GM12878 (cell line): ENCODE measurements around the gene TMIGD2. TPM values are rescaled to one million over a fixed set of nuclear protein-coding genes. Genes with fewer than 3 reads are reported as not detected.
A peak's percentile ranks its signal among the peaks of the same experiment; 100 is the strongest.

Source experiments
- ATAC-seq: fragments of 200-7000 bp; cut with Tn5 transposase; 3 replicates; pipeline ENCODE4 v1.9.1; 2020; ENCODE audit warnings: mild to moderate bottlenecking, moderate library complexity
- BruUV-seq: library from RNA; stranded (reverse); fragments of 400-500 nt; replicated peaks from 2 replicates; lab custom pipeline; 2021; lab: Mats Ljungman, UMichigan
- CTCF ChIA-PET: fragments of 300-600 bp; sonication (Branson Sonifier 250); formaldehyde crosslinking; extraction: SDS; loops from one replicate; lab custom pipeline; 2021; ENCODE audit warnings: inconsistent platforms; lab: Yijun Ruan, JAX
- POLR2A ChIA-PET: fragments of 350-600 bp; formaldehyde crosslinking; extraction: SDS; loops from one replicate; lab custom pipeline; 2021; ENCODE audit warnings: inconsistent platforms; lab: Charles Lee
- RAD21 ChIA-PET: fragments of 300-600 bp; sonication (Branson Sonifier 250); formaldehyde crosslinking; loops from one replicate; lab custom pipeline; 2023; ENCODE audit warnings: antibody characterized with exemption; ENCODE audit not compliant: unreplicated experiment; lab: Charles Lee
- SMC1A ChIA-PET: fragments of 300-600 bp; sonication (Branson Sonifier 250); formaldehyde crosslinking; loops from one replicate; lab custom pipeline; 2023; ENCODE audit not compliant: unreplicated experiment, uncharacterized antibody; lab: Charles Lee
- DNase-seq: peaks from one replicate; pipeline ENCODE4 v3.0.0-alpha.2; 2011; ENCODE audit warnings: low read depth, low spot score
- FAIRE-seq: peaks from 3 replicates; lab custom pipeline; 2011; peaks lifted over from hg19 to GRCh38; lab: Jason Lieb, UNC
- H2AFZ ChIP-seq: 2 replicates; pipeline ENCODE4 v1.6.0; 2011; ENCODE audit warnings: low read depth, low read length, control low read depth; ENCODE audit not compliant: control insufficient read depth
- H3K27ac ChIP-seq: 2 replicates; pipeline ENCODE4 v1.5.1; 2011; ENCODE audit warnings: control low read depth; ENCODE audit not compliant: control insufficient read depth, insufficient read depth
- H3K27me3 ChIP-seq, 2 experiments: replicated peaks in 1 of 2; 2 replicates each; pipeline versions ENCODE4 v1.6.0 to v1.6.1; 2011; ENCODE audit warnings: low read length in 1 of 2; ENCODE audit not compliant: control insufficient read depth in 2 of 2, insufficient read depth in 2 of 2
- H3K36me3 ChIP-seq, 2 experiments: 2 replicates each; pipeline ENCODE4 v1.5.1; 2011; ENCODE audit warnings: low read length in 1 of 2; ENCODE audit not compliant: control insufficient read depth in 2 of 2, insufficient read depth in 2 of 2
- H3K4me1 ChIP-seq: 2 replicates; pipeline ENCODE4 v1.6.1; 2011; ENCODE audit warnings: mild to moderate bottlenecking, low read length, moderate library complexity, mixed read lengths; ENCODE audit not compliant: control insufficient read depth, insufficient read depth
- H3K4me2 ChIP-seq: 2 replicates; pipeline ENCODE4 v1.6.0; 2011; ENCODE audit warnings: control low read depth; ENCODE audit not compliant: control insufficient read depth, insufficient read depth
- H3K4me3 ChIP-seq: fragments of 200-600 bp; sonication (generic); 2 replicates; pipeline ENCODE4 v1.5.1; 2016
- H3K79me2 ChIP-seq: 2 replicates; pipeline ENCODE4 v1.6.0; 2011; ENCODE audit warnings: low read length; ENCODE audit not compliant: control insufficient read depth, insufficient read depth
- H3K9ac ChIP-seq: 2 replicates; pipeline ENCODE4 v1.8.0; 2011; ENCODE audit warnings: low read length, control low read depth, mixed read lengths; ENCODE audit not compliant: control insufficient read depth, insufficient read depth
- H3K9me3 ChIP-seq: replicated peaks from 3 replicates; pipeline ENCODE4 v1.5.1; 2011; ENCODE audit warnings: mild to moderate bottlenecking, low read length; ENCODE audit not compliant: control insufficient read depth, insufficient read depth
- H4K20me1 ChIP-seq: 2 replicates; pipeline ENCODE4 v1.6.0; 2011; ENCODE audit not compliant: control insufficient read depth, insufficient read depth
- DPF2 ChIP-seq: fragments of 450-650 bp; IDR thresholded peaks from 2 replicates; pipeline ENCODE4 v1.6.1; 2017; ENCODE audit warnings: mild to moderate bottlenecking
- FOS ChIP-seq: IDR thresholded peaks from 3 replicates; pipeline ENCODE4 v1.6.1; 2011; ENCODE audit warnings: borderline replicate concordance; ENCODE audit not compliant: insufficient read length; ENCODE audit errors: extremely low read depth
- MEF2B ChIP-seq: fragments of 450-650 bp; IDR thresholded peaks from 2 replicates; pipeline ENCODE4 v1.6.1; 2018; ENCODE audit warnings: mild to moderate bottlenecking, moderate library complexity; ENCODE audit not compliant: partially characterized antibody, poor library complexity, severe bottlenecking
- MYC ChIP-seq: IDR thresholded peaks from 2 replicates; pipeline ENCODE4 v1.6.1; 2011; ENCODE audit warnings: mild to moderate bottlenecking, low read length, moderate library complexity, inconsistent platforms; ENCODE audit not compliant: insufficient read depth, insufficient replicate concordance, insufficient read length, severe bottlenecking
- PAX5 ChIP-seq: IDR thresholded peaks from 2 replicates; pipeline ENCODE4 v1.6.1; 2011; ENCODE audit warnings: low read depth, low read length, borderline replicate concordance
- RB1 ChIP-seq: fragments of 450-650 bp; formaldehyde crosslinking; IDR thresholded peaks from 2 replicates; pipeline ENCODE4 v1.6.1; 2017; ENCODE audit warnings: mild to moderate bottlenecking, borderline replicate concordance
- SIN3A ChIP-seq: IDR thresholded peaks from 2 replicates; pipeline ENCODE4 v1.6.1; 2012; ENCODE audit warnings: low read depth, low read length, improper control_type of control experiment
- SREBF1 ChIP-seq: IDR thresholded peaks from 2 replicates; pipeline ENCODE4 v1.6.1; 2012; ENCODE audit warnings: mild to moderate bottlenecking, low read length
- ZBED1 ChIP-seq: IDR thresholded peaks from 2 replicates; pipeline ENCODE4 v1.6.1; 2016; ENCODE audit warnings: borderline replicate concordance
- ZBTB33 ChIP-seq: fragments of 450-650 bp; IDR thresholded peaks from 2 replicates; pipeline ENCODE4 v1.6.1; 2017; ENCODE audit warnings: mild to moderate bottlenecking
- ZNF384 ChIP-seq: IDR thresholded peaks from 2 replicates; pipeline ENCODE4 v1.6.1; 2012; ENCODE audit warnings: low read depth, mild to moderate bottlenecking, low read length, improper control_type of control experiment, borderline replicate concordance
- ZNF687 ChIP-seq: fragments of 450-650 bp; IDR thresholded peaks from 2 replicates; pipeline ENCODE4 v1.6.1; 2017; ENCODE audit warnings: mild to moderate bottlenecking, moderate library complexity
- WGBS: methylation state at CpG from one replicate; pipeline ENCODE4 v1.1.6; 2016; ENCODE audit warnings: low lambda C conversion rate; ENCODE audit not compliant: insufficient replicate concordance, insufficient coverage; ENCODE audit errors: missing lambda C conversion rate; 5-methylcytosine and 5-hydroxymethylcytosine counted together
- in situ Hi-C: fragments of 300-500 bp; cut with MboI; formaldehyde crosslinking; loops from 9 replicates; pipeline ENCODE4 v1.14.3; 2018; ENCODE audit warnings: mixed read lengths
- intact Hi-C: fragments of 100-400 bp; cut with micrococcal nuclease; formaldehyde crosslinking; loops from one replicate; pipeline ENCODE4 v1.14.2; 2022; ENCODE audit not compliant: unreplicated experiment
- polyA plus RNA-seq, 11 experiments: library from polyadenylated mRNA; depleted of rRNA in 4 of 11; unstranded in 6 of 11; stranded (reverse) in 5 of 11; fragments of >200 nt; fragmentation: Nextera tagmentation in 4 of 11; fragmentation: Illumina TruSeq in 1 of 11; extraction: Ambion mirVana in 4 of 11; extraction: Trizol in 1 of 11; gene quantifications; 1 replicate in 1 of 11; 2 replicates in 10 of 11; pipeline versions ENCODE4 v1.2.1 to v1.2.3, GENCODE V29; 2011 to 2016; ENCODE audit warnings: inconsistent platforms in 2 of 11, missing spikeins in 2 of 11, low read depth in 1 of 11
- total RNA-seq, 4 experiments: library from RNA; depleted of rRNA in 3 of 4; stranded (reverse); fragments of >200 nt in 3 of 4; fragmentation: Illumina TruSeq in 1 of 4; extraction: Trizol in 1 of 4; gene quantifications; 2 replicates each; pipeline versions ENCODE4 v1.2.1 to v1.2.3, GENCODE V29; 2013 to 2021
- TF ChIP-seq, protein P1 (sequence below): IDR thresholded peaks from 2 replicates; pipeline ENCODE4 v1.6.1; 2011; ENCODE audit warnings: borderline replicate concordance, low read depth, mild to moderate bottlenecking, moderate library complexity, mixed read lengths, low read length; ENCODE audit not compliant: insufficient read depth; ENCODE audit errors: extremely low read length

Gene TMIGD2
- total and polyA plus RNA-seq, 10 of the 15 experiments (the other 5 are each of a cell fraction or from before 2014, with no cell fraction given): 0.09 to 0.40 (median 0.14) TPM; not detected in 5

DNA sequence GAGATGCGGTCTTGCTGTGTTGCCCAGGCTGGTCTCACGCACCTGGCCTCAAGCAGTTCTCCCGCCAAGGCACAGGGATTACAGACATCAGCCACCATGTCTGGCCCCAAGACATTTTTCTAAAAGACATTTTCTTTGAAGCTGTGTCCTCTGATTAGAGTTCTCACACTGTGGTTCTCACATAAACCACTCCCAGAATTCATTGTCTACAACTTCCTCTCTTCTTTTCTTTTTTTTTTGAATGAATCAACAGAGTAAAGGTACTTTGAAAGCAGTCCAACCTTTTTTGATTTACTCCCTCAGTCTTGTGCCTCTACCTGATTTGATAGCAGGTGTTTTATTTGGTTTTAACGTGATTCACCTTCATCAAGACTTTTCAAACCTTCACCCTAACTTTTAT lies 37.4 kb downstream of the TMIGD2 start:
- no peak for DNase-seq
- no peaks in the 10 kb centered on the region; the same call in 1 of the 2 replicates for H3K4me1 ChIP-seq
- H3K9ac ChIP-seq: no peak overlapping the region
- intact Hi-C loops: loop anchor here (5.0 kb wide), 1 partner anchor 137 kb away; the partner anchor contains the start of genes CHAF1A and SH3GL1
- H3K4me3 ChIP-seq: no peak overlapping the region
- no peaks in the 10 kb centered on the region for H3K9me3 ChIP-seq
- ChIA-PET POLR2A (no interaction called here), CTCF (interaction anchor here (0.7 to 4.7 kb wide), 3 partner anchors 88 to 260 kb away, joined by 3 to 38 read pairs (median 6); no protein-coding TSS in a partner anchor), SMC1A (interaction anchor here (1.1 kb wide), 1 partner anchor 88 kb away, joined by 3 read pairs; no protein-coding TSS in a partner anchor), RAD21 (no interaction called here)
- H3K79me2 ChIP-seq: no peaks in the 10 kb centered on the region
- no peak overlapping the region for H3K4me2 ChIP-seq
- H3K27ac ChIP-seq: no peak overlapping the region
- WGBS: 97% methylated on average over 4 of the region's 4 CpGs
- no peak for ATAC-seq
- no TSS peak for BruUV-seq
- no peak for TF ChIP-seq PAX5
- TF ChIP-seq SIN3A: no peak
- TF ChIP-seq DPF2: no peak
- TF ChIP-seq FOS: no peak
- TF ChIP-seq MEF2B: peak; percentile 16
- no peak for TF ChIP-seq ZBED1
- no peak for TF ChIP-seq MYC
- 0 out of 2 replicates have a peak, but pooled peaks have one; percentile 11 for TF ChIP-seq ZNF687
- no peak for TF ChIP-seq RB1
- peak; percentile 52; the same call in 1 of the 2 replicates for TF ChIP-seq ZBTB33
- TF ChIP-seq, protein P1, sequence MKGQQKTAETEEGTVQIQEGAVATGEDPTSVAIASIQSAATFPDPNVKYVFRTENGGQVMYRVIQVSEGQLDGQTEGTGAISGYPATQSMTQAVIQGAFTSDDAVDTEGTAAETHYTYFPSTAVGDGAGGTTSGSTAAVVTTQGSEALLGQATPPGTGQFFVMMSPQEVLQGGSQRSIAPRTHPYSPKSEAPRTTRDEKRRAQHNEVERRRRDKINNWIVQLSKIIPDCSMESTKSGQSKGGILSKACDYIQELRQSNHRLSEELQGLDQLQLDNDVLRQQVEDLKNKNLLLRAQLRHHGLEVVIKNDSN: no peak
- no peak for TF ChIP-seq SREBF1
- peak; percentile 69; the same call in 1 of the 2 replicates for TF ChIP-seq ZNF384
- in situ Hi-C loops: loop anchor here (5.0 kb wide), 1 partner anchor 87 kb away; no protein-coding TSS in a partner anchor
- FAIRE-seq: no peak
- no peaks in the 10 kb centered on the region for H3K27me3 ChIP-seq
- peaks cover 18 to 22% of the 10 kb centered on the region in 2 experiments for H3K36me3 ChIP-seq
- no peak overlapping the region for H2AFZ ChIP-seq
- no peaks in the 10 kb centered on the region for H4K20me1 ChIP-seq
